Anterior cingulate cortex (tissue), 58 donors: ENCODE data around the gene OR4K14.
"Not testable (repeated sequence)": the region's sequence is repeated elsewhere in the genome, so short reads cannot be mapped to it uniquely, and the experiment has no call there.

ENCODE experiments used
- DNase-seq, 58 donors: peaks; one replicate each; lab custom pipeline; 2025; lab: John Stamatoyannopoulos, UW

Gene OR4K14, protein sequence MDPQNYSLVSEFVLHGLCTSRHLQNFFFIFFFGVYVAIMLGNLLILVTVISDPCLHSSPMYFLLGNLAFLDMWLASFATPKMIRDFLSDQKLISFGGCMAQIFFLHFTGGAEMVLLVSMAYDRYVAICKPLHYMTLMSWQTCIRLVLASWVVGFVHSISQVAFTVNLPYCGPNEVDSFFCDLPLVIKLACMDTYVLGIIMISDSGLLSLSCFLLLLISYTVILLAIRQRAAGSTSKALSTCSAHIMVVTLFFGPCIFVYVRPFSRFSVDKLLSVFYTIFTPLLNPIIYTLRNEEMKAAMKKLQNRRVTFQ

DNA sequence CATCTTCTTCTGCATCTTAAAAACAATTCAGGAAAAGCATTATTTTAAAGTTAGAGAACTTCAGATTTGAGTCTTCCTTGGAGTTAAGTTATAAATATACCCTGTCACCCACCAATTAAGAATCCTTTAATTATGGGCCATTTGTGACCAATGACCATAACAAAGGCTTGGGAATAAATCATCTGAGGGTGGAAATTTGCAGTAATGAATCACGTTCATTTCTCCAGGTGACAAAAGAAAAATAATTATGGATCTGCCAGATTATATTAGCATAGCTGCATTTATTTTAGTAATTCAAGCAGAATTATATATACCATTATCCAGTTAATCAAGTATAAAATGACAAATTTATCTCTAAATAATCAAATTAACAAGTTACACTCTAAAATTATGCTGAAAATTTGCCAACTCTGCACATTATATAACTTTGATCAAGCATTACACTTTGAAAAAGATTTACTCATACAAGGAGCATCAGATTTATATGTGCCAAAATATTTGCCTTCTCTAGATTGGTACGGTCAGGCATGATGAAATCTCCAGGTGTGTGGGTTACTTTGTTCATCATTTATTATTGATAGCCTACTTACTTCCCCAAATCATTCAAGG lies at the start of gene OR4K14:
OR4K14 (minus strand) TSS at position 51 of the 609 bp plus-strand sequence. CDS start 4,114 bp downstream, outside the sequence.
- DNase-seq: no peak

DNA sequence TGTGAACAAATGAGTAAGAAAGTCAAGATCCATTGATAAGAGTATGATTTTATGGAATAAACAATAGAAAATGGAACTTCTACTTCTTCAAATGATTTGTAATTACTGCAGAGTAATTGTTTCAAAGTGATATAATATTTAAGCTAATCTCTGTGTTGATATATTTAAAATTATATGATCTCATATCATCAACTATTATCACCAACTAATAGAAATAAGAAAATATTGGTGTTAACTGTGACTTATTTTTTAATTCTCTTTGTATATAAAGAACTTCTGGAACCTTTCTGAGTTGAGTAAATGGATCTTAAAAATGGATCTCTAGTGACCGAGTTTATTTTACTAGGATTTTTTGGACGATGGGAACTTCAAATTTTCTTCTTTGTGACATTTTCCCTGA lies 40.6 kb upstream of the OR4K14 start, which contains the start of gene OR4L1:
OR4L1 (plus strand) TSS at position 301 of the 400 bp plus-strand sequence; CDS start at position 301, 0 bp downstream.
- no peak for DNase-seq

DNA sequence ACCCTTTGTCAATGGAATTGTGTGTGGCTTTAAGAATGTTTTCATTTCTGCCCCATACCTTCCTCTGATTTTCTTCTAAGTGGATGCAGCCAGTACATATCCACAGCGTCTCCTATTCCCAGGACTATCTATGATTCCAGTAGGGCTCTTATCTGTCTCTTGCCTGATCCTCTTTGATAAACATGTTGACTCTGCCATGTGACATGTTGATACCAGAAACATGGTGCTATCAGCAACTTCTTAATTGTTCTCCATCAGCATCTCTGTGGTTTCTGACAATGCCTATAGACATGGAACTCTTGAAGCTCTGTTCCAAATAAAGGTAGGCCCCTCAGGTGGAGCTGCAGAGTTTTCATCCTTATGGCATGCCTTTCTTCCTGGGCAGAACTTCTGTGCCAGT lies 29.1 kb upstream of the OR4K14 start:
- DNase-seq: no peak

DNA sequence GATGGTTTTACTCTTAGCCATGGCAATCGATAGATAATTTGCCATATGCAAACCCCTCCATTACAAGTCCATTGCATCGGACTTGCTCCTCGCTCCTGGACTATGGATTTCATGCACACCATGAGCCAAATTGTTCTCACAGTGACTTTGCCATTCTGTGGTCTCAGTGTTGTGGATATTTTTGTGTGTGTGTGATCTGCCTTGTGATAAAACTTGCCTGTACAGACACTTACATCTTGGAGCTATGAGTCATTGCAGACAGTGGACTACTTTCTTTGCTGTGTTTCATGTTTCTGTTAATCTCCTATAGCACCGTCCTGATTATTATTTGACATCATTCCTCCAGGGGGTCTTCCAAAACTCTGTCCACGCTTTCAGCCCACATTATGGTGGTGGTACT lies 25.1 kb upstream of the OR4K14 start:
- no peak for DNase-seq

DNA sequence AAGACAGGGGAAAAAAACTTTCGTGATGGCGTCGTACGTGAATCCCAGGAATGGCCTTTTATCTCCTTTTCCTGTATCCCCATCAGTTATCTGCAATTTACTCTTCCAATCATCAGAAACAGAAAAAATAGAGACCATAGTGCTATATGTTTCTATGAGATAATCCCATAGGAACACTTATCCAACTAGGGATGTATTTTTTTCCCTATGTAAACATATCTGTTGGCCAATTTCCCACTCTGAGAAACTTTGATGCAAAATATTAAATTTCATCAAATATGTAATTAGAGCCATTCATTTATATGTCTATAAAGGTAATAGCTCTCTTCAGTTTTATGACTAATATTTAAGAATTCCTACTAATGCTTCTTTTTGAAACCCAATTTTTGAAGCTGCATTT lies 16.8 kb upstream of the OR4K14 start, which contains the start of gene OR4K13:
OR4K13 (minus strand) TSS at position 101 of the 400 bp plus-strand sequence. CDS start 1,280 bp downstream, outside the sequence.
- DNase-seq: no peak

DNA sequence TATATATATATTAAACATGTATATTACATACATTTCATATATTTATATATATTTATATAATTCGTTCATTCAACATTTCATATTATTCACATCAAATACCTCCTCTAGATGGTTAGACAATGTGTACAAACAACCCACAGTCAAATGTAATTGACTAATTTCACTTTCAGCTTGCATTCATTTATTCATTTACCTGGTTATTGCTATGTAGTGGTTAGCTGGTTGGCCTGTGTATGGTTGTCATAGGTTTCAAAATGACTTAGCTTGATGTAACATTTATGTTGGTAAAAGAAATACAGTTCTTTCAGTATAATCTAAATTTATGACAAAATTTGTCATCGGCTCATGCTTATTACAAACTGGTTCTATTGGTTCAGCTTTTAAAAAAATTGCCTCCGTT lies 16.3 kb upstream of the OR4K14 start:
- no peak for DNase-seq

DNA sequence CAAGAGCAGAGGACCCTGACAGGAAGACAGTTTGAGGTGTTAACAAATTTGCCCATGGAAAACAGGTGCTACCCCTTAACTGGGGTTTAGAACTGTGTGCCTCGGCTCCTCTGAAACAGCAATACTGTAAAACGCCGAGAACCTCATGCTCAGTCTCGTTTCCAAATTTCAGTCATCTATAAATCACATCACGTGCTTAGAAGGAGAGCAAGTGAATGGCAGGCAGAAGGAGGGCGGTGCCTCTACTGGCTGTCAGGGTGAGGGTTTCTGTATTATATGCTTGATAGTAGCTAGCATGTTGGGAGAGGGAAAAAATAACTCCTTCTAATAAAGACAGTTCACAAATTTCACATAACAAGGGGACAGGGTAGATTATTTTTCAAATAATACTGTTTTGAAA lies 12.0 kb upstream of the OR4K14 start:
- DNase-seq: no peak

DNA sequence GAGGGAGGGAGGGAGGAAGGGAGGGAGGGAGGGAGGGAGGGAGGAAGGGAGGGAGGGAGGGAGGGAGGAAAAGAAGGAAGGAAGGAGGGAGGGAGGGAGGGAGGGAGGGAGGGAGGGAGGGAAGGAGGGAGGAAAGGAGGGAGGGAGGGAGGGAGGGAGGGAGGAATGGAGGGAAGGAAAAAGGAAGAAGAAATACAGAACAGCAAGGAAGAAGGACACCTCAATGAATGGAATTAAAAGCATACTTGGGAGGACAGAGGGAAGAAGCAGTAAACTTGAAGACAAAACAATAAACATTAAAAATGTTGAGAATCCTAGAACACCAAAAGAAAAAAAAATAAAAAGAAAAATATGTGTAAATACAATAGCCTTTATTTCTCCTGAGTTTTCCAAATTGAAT lies 11.0 kb downstream of the OR4K14 start:
- no peak for DNase-seq

DNA sequence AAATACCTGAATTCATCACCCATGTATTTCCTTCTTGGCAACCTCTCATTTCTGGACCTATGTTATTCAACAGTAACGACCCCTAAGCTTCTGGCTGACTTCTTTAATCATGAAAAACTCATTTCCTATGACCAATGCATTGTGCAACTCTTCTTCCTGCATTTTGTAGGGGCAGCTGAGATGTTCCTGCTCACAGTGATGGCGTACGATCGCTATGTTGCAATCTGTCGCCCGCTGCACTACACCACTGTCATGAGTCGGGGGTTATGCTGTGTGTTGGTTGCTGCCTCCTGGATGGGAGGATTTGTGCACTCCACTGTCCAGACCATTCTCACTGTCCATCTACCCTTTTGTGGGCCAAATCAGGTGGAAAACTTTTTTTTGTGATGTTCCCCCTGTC lies 16.8 kb downstream of the OR4K14 start:
- DNase-seq: no peak

DNA sequence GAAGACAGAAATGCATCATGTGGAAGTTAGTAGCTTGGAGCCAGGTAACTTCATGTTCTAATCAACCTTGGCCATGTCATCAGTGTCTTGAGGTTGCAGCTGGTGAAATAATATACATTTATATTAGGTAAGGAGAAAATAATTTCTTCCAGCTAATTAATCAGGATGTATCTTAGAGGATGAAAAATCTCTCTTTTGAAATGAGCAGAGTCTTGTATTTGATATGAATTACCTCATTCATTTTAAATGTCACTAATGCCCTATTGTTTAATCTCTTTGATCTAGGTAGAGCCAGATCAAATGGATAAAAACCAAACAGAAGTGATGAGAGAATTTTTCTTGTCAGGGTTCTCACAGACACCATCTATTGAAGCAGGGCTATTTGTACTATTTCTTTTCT lies 17.2 kb downstream of the OR4K14 start, which contains the start of gene OR4Q2:
OR4Q2 (plus strand) TSS at position 301 of the 400 bp plus-strand sequence.
- no peak for DNase-seq

DNA sequence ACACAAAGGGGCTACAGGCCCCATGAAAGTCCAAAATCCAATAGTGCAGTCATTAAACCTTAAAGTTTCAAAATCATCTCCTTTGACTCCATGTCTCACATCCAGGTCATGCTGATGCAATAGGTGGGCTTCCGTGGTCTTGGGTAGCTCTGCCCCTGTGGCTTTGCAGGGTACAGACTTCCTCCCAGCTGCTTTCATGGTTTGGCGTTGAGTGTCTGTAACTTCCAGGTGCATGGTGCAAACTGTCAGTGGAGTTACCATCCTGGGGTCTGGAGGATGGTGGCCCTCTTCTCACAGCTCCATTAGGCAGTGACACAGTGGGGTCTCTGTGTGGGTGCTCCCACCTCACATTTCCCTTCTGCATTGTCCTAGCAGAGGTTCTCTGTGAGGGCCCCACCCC lies 25.7 kb downstream of the OR4K14 start:
- no peak for DNase-seq

DNA sequence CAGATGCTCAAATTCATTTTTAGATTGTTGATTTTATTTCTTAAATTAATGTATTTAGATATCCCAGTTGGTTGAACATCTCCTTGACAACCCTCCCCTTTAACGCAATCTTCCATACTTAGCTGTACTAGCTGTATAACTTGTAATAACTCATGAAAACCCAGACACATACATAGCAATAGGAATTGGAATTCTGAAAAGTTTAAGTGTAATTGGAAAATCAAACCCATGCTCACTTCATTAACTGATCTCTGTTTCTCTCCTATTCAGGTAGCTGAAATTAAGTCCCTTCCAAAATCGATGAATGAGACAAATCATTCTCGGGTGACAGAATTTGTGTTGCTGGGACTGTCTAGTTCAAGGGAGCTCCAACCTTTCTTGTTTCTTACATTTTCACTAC lies 43.8 kb downstream of the OR4K14 start, which contains the start of gene OR4K15:
OR4K15 (plus strand) TSS at position 301 of the 400 bp plus-strand sequence; CDS start at position 301, 0 bp downstream.
- no peak for DNase-seq

DNA sequence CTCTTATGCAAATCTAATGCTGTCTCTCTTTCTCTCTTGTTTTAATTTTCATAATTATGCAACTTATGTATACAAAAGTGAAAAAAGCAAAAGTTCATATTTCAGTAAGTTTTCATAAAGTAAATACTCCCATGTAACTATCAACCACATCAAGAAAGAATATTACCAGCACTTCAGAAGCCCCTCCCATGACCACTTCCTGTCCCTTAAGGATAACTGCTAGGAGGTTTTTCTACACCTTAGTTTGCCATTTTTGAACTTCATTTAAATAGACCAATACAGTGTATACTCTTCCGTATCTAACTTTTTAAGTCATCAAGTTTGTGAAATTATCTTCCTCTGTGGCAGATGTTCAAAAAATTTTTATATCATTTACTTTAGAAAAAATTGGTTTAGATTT lies 44.3 kb downstream of the OR4K14 start:
- no peak for DNase-seq

DNA sequence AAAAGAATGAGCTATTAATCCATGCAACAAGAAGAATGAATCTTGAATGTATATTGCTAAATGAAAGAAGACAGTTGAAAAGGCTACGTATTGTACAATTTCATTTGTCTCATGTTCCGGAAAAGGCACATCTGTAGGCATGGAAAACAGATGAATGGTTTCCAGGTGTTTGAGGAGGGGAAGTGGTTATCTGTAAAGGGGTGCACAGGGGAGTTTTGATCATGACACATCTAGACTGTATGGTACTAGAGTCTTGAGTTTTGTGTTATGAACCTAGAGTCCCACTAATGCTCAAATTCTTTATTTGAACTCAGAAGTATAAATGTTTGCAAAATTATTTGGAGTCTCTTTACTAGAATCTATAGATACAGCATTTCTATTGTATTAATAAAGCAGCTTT lies 49.4 kb downstream of the OR4K14 start:
- not testable (repeated sequence) for DNase-seq
